ENCODE results near the gene IGFBPL1.

IGFBPL1 gene

GRCh38 chr9:38432922-38433510, 8.8 kb upstream of the IGFBPL1 start:
- DNase-seq (ENCODE audit: low read depth in 2 of 2) = no peak

GRCh38 chr9:38431116-38431515, 6.9 kb upstream of the IGFBPL1 start:
- DNase-seq (ENCODE audit: low read depth in 2 of 2) = no peak

- DNase-seq (ENCODE audit: low read depth in 2 of 2) = no peak
These were observed 3.8 kb upstream of the IGFBPL1 start for GRCh38 chr9:38428062-38428461.

- DNase-seq (ENCODE audit: low read depth in 2 of 2) = no peak
These were observed 664 bp upstream of the IGFBPL1 start for GRCh38 chr9:38424918-38425317.

- no peak for DNase-seq (ENCODE audit: low read depth in 2 of 2)
These were observed 831 bp downstream of the IGFBPL1 start for GRCh38 chr9:38423273-38423972.

GRCh38 chr9:38422555-38423260, 1.5 kb downstream of the IGFBPL1 start:
- DNase-seq (ENCODE audit: low read depth in 2 of 2) = no peak

- no peak for DNase-seq (ENCODE audit: low read depth in 2 of 2)
These were observed 2.6 kb downstream of the IGFBPL1 start for GRCh38 chr9:38421498-38422211.

- DNase-seq (ENCODE audit: low read depth in 2 of 2) = no peak
These were observed 5.1 kb downstream of the IGFBPL1 start for GRCh38 chr9:38419181-38419580.

- DNase-seq (ENCODE audit: low read depth in 2 of 2) = no peak
These were observed 5.9 kb downstream of the IGFBPL1 start for GRCh38 chr9:38418366-38418765.

- no peak for DNase-seq (ENCODE audit: low read depth in 2 of 2)
These were observed 7.0 kb downstream of the IGFBPL1 start for GRCh38 chr9:38417003-38417945.

GRCh38 chr9:38416461-38416860, 7.8 kb downstream of the IGFBPL1 start:
- no peak for DNase-seq (ENCODE audit: low read depth in 2 of 2)

- no peak for DNase-seq (ENCODE audit: low read depth in 2 of 2)
These were observed 8.4 kb downstream of the IGFBPL1 start for GRCh38 chr9:38415856-38416255.

GRCh38 chr9:38414040-38414723, 10.1 kb downstream of the IGFBPL1 start:
- DNase-seq (ENCODE audit: low read depth in 2 of 2) = no peak

GRCh38 chr9:38413283-38413682, 11.0 kb downstream of the IGFBPL1 start:
- DNase-seq (ENCODE audit: low read depth in 2 of 2) = no peak

- no peak for DNase-seq (ENCODE audit: low read depth in 2 of 2)
These were observed 11.5 kb downstream of the IGFBPL1 start for GRCh38 chr9:38412751-38413150.

- DNase-seq (ENCODE audit: low read depth in 2 of 2) = no peak
These were observed 15.5 kb downstream of the IGFBPL1 start for GRCh38 chr9:38408719-38409118.

- DNase-seq (ENCODE audit: low read depth in 2 of 2) = no peak
These were observed 17.6 kb downstream of the IGFBPL1 start for GRCh38 chr9:38406476-38407186.

- no peak for DNase-seq (ENCODE audit: low read depth in 2 of 2)
These were observed 18.5 kb downstream of the IGFBPL1 start for GRCh38 chr9:38405785-38406184.

- no peak for DNase-seq (ENCODE audit: low read depth in 2 of 2)
These were observed 19.9 kb downstream of the IGFBPL1 start for GRCh38 chr9:38404314-38404713.

GRCh38 chr9:38401994-38402393, 22.3 kb downstream of the IGFBPL1 start:
- no peak for DNase-seq (ENCODE audit: low read depth in 2 of 2)

Data from stimulated activated CD8-positive, alpha-beta memory T cell treated with anti-CD3 and anti-CD28 coated beads, Interleukin-7, amount 100 ng/mL, for 4 hours (primary cell).